A549 (cell line): ENCODE results near the gene PDGFC. TPM values are rescaled to one million over a fixed set of nuclear protein-coding genes. Genes with fewer than 3 reads are reported as not detected.
A peak's percentile ranks its signal among the peaks of the same experiment; 100 is the strongest.

Experiments
- ATAC-seq, 2 experiments: fragments of 200-7000 bp in 1 of 2; fragments of >200 bp in 1 of 2; cut with Nextera tagmentation in 1 of 2; cut with Tn5 transposase in 1 of 2; 3 replicates each; pipeline versions ENCODE4 v1.8.0 to v1.9.1; 2018 to 2020; ENCODE audit warnings: mild to moderate bottlenecking in 1 of 2, moderate library complexity in 1 of 2
- CTCF ChIA-PET: fragments of 300-600 bp; sonication (Branson Sonifier 250); formaldehyde crosslinking; extraction: SDS; loops from one replicate; lab custom pipeline; 2021; ENCODE audit warnings: antibody characterized with exemption, inconsistent platforms; lab: Yijun Ruan, JAX
- POLR2A ChIA-PET: fragments of 350-600 bp; formaldehyde crosslinking; extraction: SDS; loops from one replicate; lab custom pipeline; 2021; ENCODE audit warnings: antibody characterized with exemption, inconsistent platforms; lab: Yijun Ruan, JAX
- DNase-seq, 2 experiments: peaks; one replicate each; pipeline versions ENCODE4 v3.0.0 to v3.0.0-alpha.2; 2011 to 2016; ENCODE audit warnings: low read depth in 1 of 2, low spot score in 1 of 2
- FAIRE-seq: peaks from 2 replicates; lab custom pipeline; 2011; peaks lifted over from hg19 to GRCh38; lab: Jason Lieb, UNC
- H3K27ac ChIP-seq, 2 experiments: fragments of >200 bp; sonication (Bioruptor Twin); formaldehyde crosslinking; 3 replicates each; pipeline ENCODE4 v1.5.1; 2016 to 2017
- H3K4me1 ChIP-seq: fragments of >200 bp; sonication (Bioruptor Twin); formaldehyde crosslinking; 3 replicates; pipeline ENCODE4 v1.6.1; 2016
- H3K4me2 ChIP-seq: fragments of >200 bp; sonication (Bioruptor Twin); formaldehyde crosslinking; 3 replicates; pipeline ENCODE4 v1.6.1; 2016
- H3K4me3 ChIP-seq: fragments of >200 bp; sonication (Bioruptor Twin); formaldehyde crosslinking; 3 replicates; pipeline ENCODE4 v1.5.1; 2016
- H3K9me3 ChIP-seq: fragments of >200 bp; sonication (Bioruptor Twin); formaldehyde crosslinking; 3 replicates; pipeline ENCODE4 v1.6.1; 2016
- CBX2 ChIP-seq: fragments of 200-600 bp; sonication (generic); IDR thresholded peaks from 2 replicates; pipeline ENCODE4 v1.6.1; 2016; ENCODE audit warnings: low read depth, mild to moderate bottlenecking, borderline replicate concordance
- CBX8 ChIP-seq: fragments of 200-600 bp; sonication (generic); IDR thresholded peaks from 2 replicates; pipeline ENCODE4 v1.6.1; 2016
- CHD4 ChIP-seq: fragments of 200-600 bp; sonication (generic); IDR thresholded peaks from 2 replicates; pipeline ENCODE4 v1.6.1; 2016; ENCODE audit warnings: antibody characterized with exemption, mild to moderate bottlenecking, borderline replicate concordance
- ESRRA ChIP-seq: fragments of 150-350 bp; IDR thresholded peaks from 2 replicates; pipeline ENCODE4 v1.6.1; 2014; ENCODE audit warnings: mild to moderate bottlenecking, low read length, borderline replicate concordance
- FOXS1 ChIP-seq: fragments of 250-450 bp; sonication (Bioruptor Pico); IDR thresholded peaks from 2 replicates; pipeline ENCODE4 v1.5.0; 2020; ENCODE audit warnings: mild to moderate bottlenecking, moderate library complexity
- GATA3 ChIP-seq: IDR thresholded peaks from 2 replicates; pipeline ENCODE4 v1.6.1; 2012; ENCODE audit warnings: borderline replicate concordance
- HOXB5 ChIP-seq: fragments of 250-450 bp; sonication (Bioruptor Pico); IDR thresholded peaks from 2 replicates; pipeline ENCODE4 v1.5.0; 2020; ENCODE audit warnings: mild to moderate bottlenecking, moderate library complexity
- JUNB ChIP-seq: fragments of >200 bp; sonication (Bioruptor Twin); formaldehyde crosslinking; IDR thresholded peaks from 2 replicates; pipeline ENCODE4 v1.6.1; 2016
- KDM5A ChIP-seq: fragments of 200-600 bp; sonication (generic); IDR thresholded peaks from 2 replicates; pipeline ENCODE4 v1.6.1; 2016; ENCODE audit warnings: antibody characterized with exemption, mild to moderate bottlenecking
- MAFK ChIP-seq: fragments of 450-650 bp; IDR thresholded peaks from 2 replicates; pipeline ENCODE4 v1.6.1; 2014; ENCODE audit not compliant: partially characterized antibody
- NFE2L2 ChIP-seq: fragments of 150-350 bp; conservative IDR thresholded peaks from 2 replicates; pipeline ENCODE4 v1.6.1; 2014; ENCODE audit warnings: low read length
- NPAS2 ChIP-seq: fragments of 250-450 bp; sonication (Bioruptor Pico); IDR thresholded peaks from 2 replicates; pipeline ENCODE4 v1.8.0; 2022; ENCODE audit warnings: mild to moderate bottlenecking, moderate library complexity, borderline replicate concordance
- NR3C1 ChIP-seq: fragments of >200 bp; sonication (Bioruptor Twin); formaldehyde crosslinking; IDR thresholded peaks from 3 replicates; pipeline ENCODE4 v1.6.1; 2017
- POLR2A ChIP-seq: IDR thresholded peaks from 2 replicates; pipeline ENCODE4 v1.6.1; 2012; ENCODE audit warnings: mild to moderate bottlenecking, low read length
- RAD21 ChIP-seq, 2 experiments: fragments of >200 bp in 1 of 2; sonication (Bioruptor Twin) in 1 of 2; formaldehyde crosslinking in 1 of 2; IDR thresholded peaks in 1 of 2; conservative IDR thresholded peaks in 1 of 2; 2 replicates in 1 of 2; 3 replicates in 1 of 2; pipeline ENCODE4 v1.6.1; 2012 to 2018; ENCODE audit warnings: inconsistent platforms in 1 of 2
- RARB ChIP-seq: fragments of 250-450 bp; sonication (Bioruptor Pico); IDR thresholded peaks from 2 replicates; pipeline ENCODE4 v1.8.0; 2021; ENCODE audit warnings: mild to moderate bottlenecking, moderate library complexity
- RCOR1 ChIP-seq: fragments of 150-350 bp; IDR thresholded peaks from 2 replicates; pipeline ENCODE4 v1.6.1; 2014; ENCODE audit warnings: antibody characterized with exemption, low read length, low read depth
- RNF2 ChIP-seq: fragments of 200-600 bp; sonication (generic); IDR thresholded peaks from 2 replicates; pipeline ENCODE4 v1.6.1; 2016; ENCODE audit warnings: low read depth, mild to moderate bottlenecking, antibody characterized with exemption, moderate library complexity, borderline replicate concordance
- SMC3 ChIP-seq: fragments of >200 bp; sonication (Bioruptor Twin); formaldehyde crosslinking; IDR thresholded peaks from 3 replicates; pipeline ENCODE4 v1.6.1; 2018; ENCODE audit warnings: inconsistent platforms
- TP53 ChIP-seq: fragments of 250-450 bp; sonication (Bioruptor Pico); IDR thresholded peaks from 2 replicates; pipeline ENCODE4 v1.5.0; 2021; ENCODE audit warnings: mild to moderate bottlenecking, moderate library complexity
- ZC3H11A ChIP-seq: fragments of 450-650 bp; IDR thresholded peaks from 2 replicates; pipeline ENCODE4 v1.6.1; 2014; ENCODE audit warnings: antibody characterized with exemption, mild to moderate bottlenecking
- ZFP36 ChIP-seq: fragments of 450-650 bp; IDR thresholded peaks from 2 replicates; pipeline ENCODE4 v1.6.1; 2014; ENCODE audit warnings: borderline replicate concordance; ENCODE audit not compliant: partially characterized antibody
- WGBS: methylation state at CpG from one replicate; pipeline ENCODE4 v1.1.6; 2017; ENCODE audit errors: missing lambda C conversion rate; 5-methylcytosine and 5-hydroxymethylcytosine counted together
- polyA plus RNA-seq, 4 experiments: library from polyadenylated mRNA; depleted of rRNA in 3 of 4; stranded (reverse); fragments of >200 nt; fragmentation: RNase III in 1 of 4; extraction: RNeasy Plus Mini Kit Qiagen cat#74134 plus additional on column Dnase treatment in 1 of 4; gene quantifications; 2 replicates in 3 of 4; 3 replicates in 1 of 4; pipeline ENCODE4 v1.2.3, GENCODE V29; 2011 to 2017
- TF ChIP-seq, protein P1 (sequence below): fragments of >200 bp; sonication (Bioruptor Twin); formaldehyde crosslinking; IDR thresholded peaks from 3 replicates; pipeline ENCODE4 v1.6.1; 2016
- TF ChIP-seq, protein P2 (sequence below): IDR thresholded peaks from 2 replicates; pipeline ENCODE4 v1.6.1; 2012; ENCODE audit warnings: low read depth, borderline replicate concordance
- TF ChIP-seq, protein P3 (sequence below): fragments of 250-450 bp; sonication (Bioruptor Pico); IDR thresholded peaks from 2 replicates; pipeline ENCODE4 v1.5.0; 2021; ENCODE audit warnings: mild to moderate bottlenecking, moderate library complexity, borderline replicate concordance

The PDGFC gene
- polyA plus RNA-seq, 2 of the 4 experiments (the other 2 are of a cell fraction) = 3.5 to 4.1 TPM

DNA sequence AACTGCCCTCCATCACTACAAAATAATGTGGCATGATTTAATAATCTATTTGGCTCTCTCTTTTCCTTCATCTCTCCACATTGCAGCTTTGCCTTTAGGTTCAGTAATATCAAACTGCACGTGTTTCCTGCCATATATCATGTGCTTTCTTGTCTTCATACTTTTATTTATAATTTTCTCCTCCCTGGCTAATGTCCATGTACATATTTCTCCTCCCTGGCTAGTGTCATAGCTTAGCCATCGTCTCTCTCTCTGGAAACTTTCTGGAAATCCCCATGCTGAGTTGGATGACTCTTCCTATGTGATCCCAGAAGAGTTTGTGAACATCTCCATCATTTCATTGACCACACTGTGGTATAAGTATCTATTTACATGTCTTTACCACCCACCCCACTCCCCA lies 21.3 kb upstream of the PDGFC start:
- ATAC-seq (no peak), FAIRE-seq (no peak), DNase-seq (no peak)
- H3K4me3 ChIP-seq = no peak overlapping the region
- WGBS = 13% methylated on average over 2 of the region's 2 CpGs
- POLR2A ChIA-PET = no interaction called here
- H3K9me3 ChIP-seq = no peaks in the 10 kb centered on the region
- no peak overlapping the region for H3K4me2 ChIP-seq
- TF ChIP-seq NR3C1 = no peak
- no peak for TF ChIP-seq FOXS1
- CTCF ChIA-PET = interaction anchor here (1.1 to 1.2 kb wide), 2 partner anchors 9 to 53 kb away, joined by 3 to 4 read pairs; no protein-coding TSS in a partner anchor
- no peaks in the 10 kb centered on the region for H3K4me1 ChIP-seq
- H3K27ac ChIP-seq = no peak overlapping the region

DNA sequence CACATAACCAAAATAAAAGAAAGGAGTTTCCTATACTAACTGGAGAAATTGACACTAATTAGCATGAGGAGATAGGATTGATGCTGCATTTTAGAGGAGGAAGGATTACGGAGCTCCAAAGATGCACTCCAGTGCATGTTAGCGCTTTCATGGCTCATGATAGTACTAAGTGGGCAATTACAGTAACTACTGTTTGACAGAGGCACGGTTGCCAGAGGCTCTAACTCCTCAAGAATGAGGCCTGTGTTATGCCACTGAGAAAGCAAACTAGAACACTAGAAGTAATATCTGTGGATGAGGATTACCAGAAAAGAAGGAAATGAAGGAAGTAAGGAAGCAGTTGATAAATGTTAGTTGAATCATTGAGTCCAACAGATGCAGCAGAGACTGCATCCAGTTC lies 19.6 kb upstream of the PDGFC start:
- ChIA-PET CTCF (no interaction called here), POLR2A (no interaction called here)
- WGBS = 62% methylated on average over 3 of the region's 3 CpGs
- DNase-seq = no peak
- no peak for FAIRE-seq
- no peak overlapping the region for H3K4me2 ChIP-seq
- no peak for ATAC-seq
- H3K4me1 ChIP-seq = no peaks in the 10 kb centered on the region
- H3K4me3 ChIP-seq = no peak overlapping the region
- TF ChIP-seq RCOR1 (no peak), CHD4 (no peak), ESRRA (no peak), NPAS2 (CRISPR knock-in tag) (no peak), HOXB5 (CRISPR knock-in tag) (no peak), JUNB (no peak), CBX8 (no peak), TP53 (no peak), RNF2 (no peak), KDM5A (no peak), MAFK (no peak), RAD21 (conservative IDR thresholded peaks at IDR 0.05 in 1 of 2, IDR thresholded peaks at IDR 0.05 in 1 of 2) (no peak), NR3C1 (no peak), CBX2 (no peak)
- TF ChIP-seq, protein P1, sequence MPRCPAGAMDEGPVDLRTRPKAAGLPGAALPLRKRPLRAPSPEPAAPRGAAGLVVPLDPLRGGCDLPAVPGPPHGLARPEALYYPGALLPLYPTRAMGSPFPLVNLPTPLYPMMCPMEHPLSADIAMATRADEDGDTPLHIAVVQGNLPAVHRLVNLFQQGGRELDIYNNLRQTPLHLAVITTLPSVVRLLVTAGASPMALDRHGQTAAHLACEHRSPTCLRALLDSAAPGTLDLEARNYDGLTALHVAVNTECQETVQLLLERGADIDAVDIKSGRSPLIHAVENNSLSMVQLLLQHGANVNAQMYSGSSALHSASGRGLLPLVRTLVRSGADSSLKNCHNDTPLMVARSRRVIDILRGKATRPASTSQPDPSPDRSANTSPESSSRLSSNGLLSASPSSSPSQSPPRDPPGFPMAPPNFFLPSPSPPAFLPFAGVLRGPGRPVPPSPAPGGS = no peak
- H3K27ac ChIP-seq = no peak overlapping the region
- no peaks in the 10 kb centered on the region for H3K9me3 ChIP-seq

DNA sequence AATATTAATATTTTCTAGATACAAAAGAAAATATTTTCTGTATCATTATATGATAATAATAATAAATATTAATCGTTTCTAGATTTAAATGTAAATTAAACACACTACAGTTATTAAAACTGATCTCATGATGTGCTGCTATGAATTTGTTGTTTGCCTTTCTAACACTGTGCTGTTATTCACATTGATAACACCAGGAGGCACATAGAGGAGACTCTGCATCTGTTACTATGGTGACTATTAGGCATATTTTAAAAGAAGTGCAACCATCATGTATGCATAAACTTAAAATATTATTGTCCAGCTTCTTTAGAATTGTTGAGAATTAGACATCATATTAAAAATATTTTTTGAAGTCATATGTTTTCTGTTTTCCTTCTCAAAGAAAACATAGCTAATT lies 11.8 kb upstream of the PDGFC start:
- FAIRE-seq = no peak
- ChIA-PET POLR2A (no interaction called here), CTCF (interaction anchor here (0.6 to 1.8 kb wide), 7 partner anchors 10 to 74 kb away, joined by 3 to 8 read pairs (median 3); no protein-coding TSS in a partner anchor)
- 2% methylated on average over 1 of the region's 1 CpG for WGBS
- no peak overlapping the region for H3K4me2 ChIP-seq
- peak in 1 of 2 experiments; percentile 66; a peak in 2 of 6 replicates for ATAC-seq
- no peaks in the 10 kb centered on the region for H3K9me3 ChIP-seq
- peak; percentile 16 to 19 for DNase-seq
- peak; percentile 58 for TF ChIP-seq SMC3
- no peak for TF ChIP-seq POLR2A
- TF ChIP-seq HOXB5 (CRISPR knock-in tag) = no peak
- peak; percentile 20 to 43; a peak in 2 of 5 replicates for TF ChIP-seq RAD21 (conservative IDR thresholded peaks at IDR 0.05 in 1 of 2, IDR thresholded peaks at IDR 0.05 in 1 of 2)
- TF ChIP-seq ZC3H11A = no peak
- H3K4me3 ChIP-seq = no peak overlapping the region
- H3K4me1 ChIP-seq = no peaks in the 10 kb centered on the region
- no peak overlapping the region for H3K27ac ChIP-seq

DNA sequence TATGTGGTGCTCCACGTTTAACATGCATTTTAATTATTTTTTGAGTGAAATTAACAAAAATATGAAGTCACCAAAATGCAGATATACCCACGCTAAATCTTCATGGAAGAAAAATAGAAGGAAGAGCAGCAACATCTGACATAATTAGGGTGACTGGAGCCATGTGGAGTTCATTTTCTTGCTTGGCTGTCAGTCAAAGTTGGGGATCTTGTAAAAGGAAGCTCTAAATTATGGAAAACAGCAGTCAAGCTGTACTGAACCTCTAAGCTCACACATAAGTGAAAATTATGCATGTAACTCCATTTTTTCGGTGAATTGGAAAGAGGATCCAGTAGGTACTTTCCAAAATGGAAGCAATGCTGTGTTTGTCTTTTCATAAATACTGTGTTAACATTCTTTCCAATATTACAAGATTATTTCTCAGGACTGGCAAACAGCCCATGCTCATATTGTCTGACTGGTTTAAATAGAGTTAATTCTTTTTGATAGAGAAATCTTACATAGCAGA lies 9.7 kb upstream of the PDGFC start:
- H3K4me1 ChIP-seq = no peaks in the 10 kb centered on the region
- DNase-seq (no peak), FAIRE-seq (no peak)
- H3K9me3 ChIP-seq = no peaks in the 10 kb centered on the region
- CTCF ChIA-PET = interaction anchor here (1.0 to 3.5 kb wide), 3 partner anchors 13 to 64 kb away, joined by 4 to 14 read pairs (median 4); no protein-coding TSS in a partner anchor
- H3K4me2 ChIP-seq = no peak overlapping the region
- H3K27ac ChIP-seq = no peak overlapping the region
- no peak for TF ChIP-seq CHD4
- TF ChIP-seq MAFK = no peak
- TF ChIP-seq, protein P2, sequence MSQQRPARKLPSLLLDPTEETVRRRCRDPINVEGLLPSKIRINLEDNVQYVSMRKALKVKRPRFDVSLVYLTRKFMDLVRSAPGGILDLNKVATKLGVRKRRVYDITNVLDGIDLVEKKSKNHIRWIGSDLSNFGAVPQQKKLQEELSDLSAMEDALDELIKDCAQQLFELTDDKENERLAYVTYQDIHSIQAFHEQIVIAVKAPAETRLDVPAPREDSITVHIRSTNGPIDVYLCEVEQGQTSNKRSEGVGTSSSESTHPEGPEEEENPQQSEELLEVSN = no peak
- TF ChIP-seq CBX2 = no peak
- TF ChIP-seq NFE2L2 = no peak
- TF ChIP-seq RARB (CRISPR knock-in tag) = no peak
- no peak for TF ChIP-seq HOXB5 (CRISPR knock-in tag)
- TF ChIP-seq, protein P3, sequence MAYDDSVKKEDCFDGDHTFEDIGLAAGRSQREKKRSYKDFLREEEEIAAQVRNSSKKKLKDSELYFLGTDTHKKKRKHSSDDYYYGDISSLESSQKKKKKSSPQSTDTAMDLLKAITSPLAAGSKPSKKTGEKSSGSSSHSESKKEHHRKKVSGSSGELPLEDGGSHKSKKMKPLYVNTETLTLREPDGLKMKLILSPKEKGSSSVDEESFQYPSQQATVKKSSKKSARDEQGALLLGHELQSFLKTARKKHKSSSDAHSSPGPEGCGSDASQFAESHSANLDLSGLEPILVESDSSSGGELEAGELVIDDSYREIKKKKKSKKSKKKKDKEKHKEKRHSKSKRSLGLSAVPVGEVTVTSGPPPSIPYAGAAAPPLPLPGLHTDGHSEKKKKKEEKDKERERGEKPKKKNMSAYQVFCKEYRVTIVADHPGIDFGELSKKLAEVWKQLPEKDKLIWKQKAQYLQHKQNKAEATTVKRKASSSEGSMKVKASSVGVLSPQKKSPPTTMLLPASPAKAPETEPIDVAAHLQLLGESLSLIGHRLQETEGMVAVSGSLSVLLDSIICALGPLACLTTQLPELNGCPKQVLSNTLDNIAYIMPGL (CRISPR knock-in tag) = no peak
- TF ChIP-seq TP53 = no peak
- TF ChIP-seq ZFP36 = no peak
- TF ChIP-seq GATA3 = no peak
- TF ChIP-seq, all 56 proteins: peak for 0
- ATAC-seq = no peak
- 50% methylated on average over 3 of the region's 3 CpGs for WGBS
- POLR2A ChIA-PET = no interaction called here
- no peak overlapping the region for H3K4me3 ChIP-seq
